Central memory CD8-positive, alpha-beta T cell (primary cell): Measurements from ENCODE around the gene NDST4.

Source experiments
- ATAC-seq: fragments of 150-1000 bp; cut with Tn5 transposase; replicated peaks from 2 replicates; pipeline ENCODE4 v1.10.0; 2022; ENCODE audit warnings: mild to moderate bottlenecking, moderate FRiP score, moderate number of reproducible peaks; ENCODE audit not compliant: poor library complexity, severe bottlenecking; ENCODE audit errors: extremely low read depth
- DNase-seq, 2 donors: peaks; one replicate each; pipeline ENCODE4 v3.0.0; 2021; ENCODE audit warnings: low spot score in 2 of 2
- H3K27ac Mint-ChIP-seq: one replicate; pipeline ENCODE4 v1.8.0; 2022; ENCODE audit warnings: low read depth, mild to moderate bottlenecking, moderate library complexity, mixed read lengths
- H3K27me3 Mint-ChIP-seq: one replicate; pipeline ENCODE4 v1.8.0; 2022; ENCODE audit warnings: mixed read lengths
- H3K36me3 Mint-ChIP-seq: one replicate; pipeline ENCODE4 v1.8.0; 2022; ENCODE audit warnings: mild to moderate bottlenecking, moderate library complexity, mixed read lengths; ENCODE audit not compliant: insufficient read depth
- H3K4me1 Mint-ChIP-seq: one replicate; pipeline ENCODE4 v1.8.0; 2022; ENCODE audit warnings: mixed read lengths
- H3K4me3 Mint-ChIP-seq: one replicate; pipeline ENCODE4 v1.8.0; 2022; ENCODE audit warnings: mild to moderate bottlenecking, moderate library complexity, mixed read lengths
- H3K9me3 Mint-ChIP-seq: one replicate; pipeline ENCODE4 v1.8.0; 2022; ENCODE audit warnings: mixed read lengths

NDST4 gene

DNA sequence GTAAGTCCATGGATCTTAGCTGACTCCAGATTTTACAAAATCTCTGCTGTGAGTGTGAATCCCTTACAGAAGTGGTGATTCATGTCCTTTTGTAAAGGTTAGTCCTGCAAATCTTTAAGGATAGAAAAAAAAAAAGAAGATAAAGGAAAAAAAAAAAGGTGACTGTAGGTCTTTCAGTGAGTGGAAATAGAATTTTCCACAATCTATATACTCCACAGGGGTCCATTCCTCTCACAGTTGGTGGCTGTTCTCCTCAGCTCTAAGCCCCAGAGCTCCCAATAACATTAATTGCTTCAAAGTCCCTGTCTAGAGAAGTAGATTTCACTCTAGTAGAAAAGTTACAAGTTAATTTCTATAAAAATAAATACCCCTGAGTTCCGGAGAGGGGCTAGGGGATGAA, 189.1 kb downstream of the NDST4 start:
- no peak overlapping the region for H3K27ac Mint-ChIP-seq
- peaks cover 7% of the 10 kb centered on the region for H3K9me3 Mint-ChIP-seq
- H3K4me3 Mint-ChIP-seq: no peak overlapping the region
- no peaks in the 10 kb centered on the region for H3K4me1 Mint-ChIP-seq
- no peaks in the 10 kb centered on the region for H3K36me3 Mint-ChIP-seq
- ATAC-seq (no peak), DNase-seq (no peak)
- H3K27me3 Mint-ChIP-seq: no peaks in the 10 kb centered on the region

DNA sequence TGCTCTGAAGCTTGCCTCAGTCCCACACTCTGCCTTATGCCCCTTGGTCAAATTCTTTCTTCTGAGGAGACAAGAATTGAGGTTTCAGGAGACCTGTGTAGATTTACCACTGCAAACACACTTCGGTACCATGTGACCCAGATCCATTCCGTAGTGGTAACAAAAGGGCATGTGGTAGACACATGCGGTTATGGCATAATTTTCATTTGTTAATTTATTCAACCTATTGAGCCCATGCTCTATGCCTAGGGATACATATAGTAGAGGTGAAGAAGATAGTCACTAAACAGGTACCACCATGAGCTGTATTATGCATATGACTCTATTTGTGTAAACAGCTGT, 190.9 kb downstream of the NDST4 start:
- no peak for ATAC-seq
- Mint-ChIP-seq H3K4me3 (no peak overlapping the region), H3K36me3 (no peaks in the 10 kb centered on the region), H3K27ac (no peak overlapping the region), H3K27me3 (no peaks in the 10 kb centered on the region), H3K9me3 (no peaks in the 10 kb centered on the region), H3K4me1 (no peaks in the 10 kb centered on the region)
- DNase-seq: no peak

DNA sequence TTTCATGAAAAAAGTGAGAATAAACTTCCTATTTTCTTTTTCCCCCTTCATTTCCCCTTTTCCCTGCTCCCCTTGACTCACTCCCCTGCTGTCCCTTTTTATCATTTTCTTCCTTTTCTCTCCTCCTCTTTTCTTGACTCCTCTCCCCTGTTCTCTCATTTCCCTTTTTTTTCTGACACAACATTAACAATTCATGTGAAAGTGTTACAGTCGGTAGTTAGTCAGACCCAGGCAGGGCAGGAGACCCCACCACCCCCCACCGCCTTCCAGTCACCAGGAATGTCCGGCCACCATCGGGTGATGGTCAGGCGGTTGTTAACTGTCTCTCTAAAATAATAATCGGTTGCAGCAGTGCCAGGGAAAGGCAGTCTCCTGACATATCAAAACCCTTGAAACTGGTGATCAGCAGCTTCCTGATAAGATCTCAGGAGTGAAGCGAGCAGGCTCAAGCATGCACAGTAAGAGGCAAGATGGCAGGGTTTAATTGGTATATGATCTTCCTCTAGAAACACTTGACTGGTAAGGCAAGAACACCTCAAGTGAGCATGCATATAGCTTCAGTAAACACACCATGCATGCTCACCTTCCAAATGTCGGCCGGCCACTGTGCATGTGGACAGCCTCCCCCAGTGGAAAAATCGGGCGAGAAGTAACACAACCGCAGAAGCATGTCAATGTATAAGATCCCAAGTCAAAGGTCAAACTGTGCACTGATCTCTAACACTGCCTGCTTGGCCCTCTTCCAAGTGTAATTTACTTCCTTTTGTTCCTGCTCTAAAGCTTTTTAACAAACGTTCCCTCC, 191.4 kb downstream of the NDST4 start:
- no peaks in the 10 kb centered on the region for H3K9me3 Mint-ChIP-seq
- H3K4me3 Mint-ChIP-seq: no peak overlapping the region
- no peak overlapping the region for H3K27ac Mint-ChIP-seq
- ATAC-seq (no peak), DNase-seq (no peak)
- no peaks in the 10 kb centered on the region for H3K27me3 Mint-ChIP-seq
- no peaks in the 10 kb centered on the region for H3K4me1 Mint-ChIP-seq
- H3K36me3 Mint-ChIP-seq: no peaks in the 10 kb centered on the region

DNA sequence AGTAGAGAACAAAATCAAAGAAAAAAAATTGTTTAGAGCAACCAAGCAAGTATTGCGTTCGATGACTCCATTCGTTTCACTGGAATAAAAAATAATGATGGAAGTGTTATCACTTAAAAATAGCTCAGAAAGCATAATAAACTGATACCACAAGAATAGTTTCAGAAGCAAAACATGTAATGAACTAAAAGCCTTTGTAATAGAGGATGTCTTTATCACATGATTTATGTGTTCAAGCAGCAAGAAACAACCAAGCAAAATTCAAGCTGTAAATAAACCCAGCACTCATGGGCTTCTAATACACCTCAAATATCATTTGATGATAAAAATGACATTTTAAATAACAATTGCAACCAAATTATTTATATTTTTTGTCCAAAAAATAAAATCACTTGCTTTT, 192.2 kb downstream of the NDST4 start:
- Mint-ChIP-seq H3K27ac (no peak overlapping the region), H3K36me3 (no peaks in the 10 kb centered on the region), H3K4me3 (no peak overlapping the region), H3K4me1 (no peaks in the 10 kb centered on the region), H3K27me3 (no peaks in the 10 kb centered on the region), H3K9me3 (no peaks in the 10 kb centered on the region)
- DNase-seq (no peak), ATAC-seq (no peak)

DNA sequence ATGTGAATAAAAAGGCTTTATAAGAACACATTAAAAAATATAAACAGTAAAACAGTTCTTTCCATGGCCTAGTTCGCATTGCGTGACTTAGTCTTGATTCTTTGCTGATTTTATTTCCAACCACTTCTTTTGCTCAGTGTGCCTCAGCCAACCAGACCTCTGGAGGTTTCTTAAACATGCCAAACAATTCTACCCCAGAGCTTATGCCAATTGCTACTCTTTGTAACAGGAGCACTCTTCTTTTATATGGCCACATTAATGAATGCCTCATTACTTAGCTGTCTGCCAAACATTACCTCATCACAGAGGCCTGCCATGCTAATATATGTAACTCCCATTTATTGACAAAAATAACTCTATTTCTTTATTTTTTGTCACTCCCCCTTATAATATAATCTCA, 202.3 kb downstream of the NDST4 start:
- H3K9me3 Mint-ChIP-seq: peaks cover 9% of the 10 kb centered on the region
- H3K4me1 Mint-ChIP-seq: no peaks in the 10 kb centered on the region
- H3K4me3 Mint-ChIP-seq: no peak overlapping the region
- H3K27ac Mint-ChIP-seq: no peak overlapping the region
- ATAC-seq (no peak), DNase-seq (no peak)
- H3K36me3 Mint-ChIP-seq: no peaks in the 10 kb centered on the region
- no peaks in the 10 kb centered on the region for H3K27me3 Mint-ChIP-seq

DNA sequence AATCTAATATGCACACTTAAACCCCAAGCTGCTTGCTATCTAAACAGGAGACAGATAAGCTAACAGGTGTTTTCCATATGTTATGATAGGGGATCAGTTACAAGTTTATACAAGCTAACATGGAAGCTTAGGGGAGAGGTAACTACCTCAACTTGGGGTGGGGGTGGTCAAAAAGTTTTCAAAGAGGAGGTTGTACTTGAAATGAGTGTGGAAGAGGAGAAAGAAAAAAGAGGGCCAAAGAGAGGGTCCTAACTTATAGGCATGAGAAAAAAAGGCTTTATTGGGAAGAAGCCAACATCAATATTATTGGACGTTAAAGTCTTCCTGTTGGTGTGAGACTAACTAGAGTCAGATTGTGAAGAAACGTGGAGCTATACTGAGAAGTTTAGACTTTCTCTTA, 205.9 kb downstream of the NDST4 start:
- H3K4me1 Mint-ChIP-seq: no peaks in the 10 kb centered on the region
- no peaks in the 10 kb centered on the region for H3K27me3 Mint-ChIP-seq
- no peak overlapping the region for H3K27ac Mint-ChIP-seq
- no peak overlapping the region for H3K4me3 Mint-ChIP-seq
- DNase-seq: no peak
- ATAC-seq: no peak
- H3K9me3 Mint-ChIP-seq: peaks cover 12% of the 10 kb centered on the region
- no peaks in the 10 kb centered on the region for H3K36me3 Mint-ChIP-seq

DNA sequence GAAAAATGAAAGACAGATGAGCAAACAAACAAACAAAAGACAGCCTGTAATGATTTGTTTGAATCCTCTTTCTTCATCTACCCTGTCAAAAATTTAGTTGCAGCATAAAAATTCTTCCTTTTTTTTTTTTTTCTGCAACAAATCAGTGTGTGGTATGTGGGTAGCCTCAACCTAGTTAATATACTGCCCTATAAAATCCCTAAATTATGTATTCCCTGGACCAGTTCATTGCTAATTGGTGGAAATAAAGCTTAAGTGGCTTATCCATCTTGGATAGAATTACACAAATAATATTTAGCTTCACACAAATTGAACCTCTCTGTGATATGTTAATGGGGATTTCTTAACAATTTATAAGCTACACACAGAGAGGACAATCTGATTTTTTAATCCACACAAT, 208.4 kb downstream of the NDST4 start:
- no peak overlapping the region for H3K27ac Mint-ChIP-seq
- H3K9me3 Mint-ChIP-seq: peaks cover 13% of the 10 kb centered on the region
- ATAC-seq (no peak), DNase-seq (no peak)
- no peak overlapping the region for H3K4me3 Mint-ChIP-seq
- no peaks in the 10 kb centered on the region for H3K36me3 Mint-ChIP-seq
- no peaks in the 10 kb centered on the region for H3K27me3 Mint-ChIP-seq
- no peaks in the 10 kb centered on the region for H3K4me1 Mint-ChIP-seq

DNA sequence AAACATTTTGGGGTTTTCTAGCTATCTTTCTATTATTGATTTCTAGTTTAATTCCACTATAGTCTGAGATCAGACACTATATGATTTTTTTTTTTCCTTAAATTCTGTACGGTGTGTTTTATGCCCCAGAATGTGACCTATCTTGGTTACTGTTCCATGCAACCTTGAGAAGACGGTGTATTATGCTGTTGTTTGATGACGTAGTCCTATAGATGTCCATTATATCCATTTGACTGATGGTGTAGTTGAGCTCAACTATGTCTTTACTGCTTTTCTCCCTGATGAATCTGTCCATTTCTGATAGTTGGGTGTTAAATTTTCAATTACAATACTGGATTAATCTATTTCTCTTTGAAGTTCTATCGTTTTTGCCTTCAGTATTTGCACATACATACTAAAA, 212.5 kb downstream of the NDST4 start:
- H3K4me3 Mint-ChIP-seq: no peak overlapping the region
- H3K4me1 Mint-ChIP-seq: no peaks in the 10 kb centered on the region
- H3K9me3 Mint-ChIP-seq: peaks cover 13% of the 10 kb centered on the region
- no peak overlapping the region for H3K27ac Mint-ChIP-seq
- no peaks in the 10 kb centered on the region for H3K27me3 Mint-ChIP-seq
- no peak for ATAC-seq
- no peak for DNase-seq
- H3K36me3 Mint-ChIP-seq: no peaks in the 10 kb centered on the region

DNA sequence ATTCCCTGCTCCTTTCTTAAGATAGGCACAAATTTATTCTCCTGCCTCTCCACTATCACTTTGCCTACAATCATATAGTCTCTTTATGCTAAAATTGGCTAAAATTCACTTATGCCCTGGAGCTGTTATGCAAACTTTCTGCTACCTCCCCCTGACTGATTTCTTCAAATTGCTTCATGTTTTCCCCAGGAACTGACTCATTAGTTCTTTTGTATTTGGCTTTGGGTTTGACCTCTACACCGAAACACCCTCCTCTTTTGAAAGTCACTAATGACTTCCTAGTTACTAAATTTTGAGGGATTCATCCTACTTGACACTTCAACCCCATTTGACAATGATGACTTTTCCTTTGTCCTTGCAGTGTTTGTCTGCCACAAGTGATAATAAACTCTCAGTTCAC, 222.6 kb downstream of the NDST4 start:
- H3K9me3 Mint-ChIP-seq: peaks cover 15% of the 10 kb centered on the region
- no peaks in the 10 kb centered on the region for H3K36me3 Mint-ChIP-seq
- H3K4me1 Mint-ChIP-seq: no peaks in the 10 kb centered on the region
- no peak overlapping the region for H3K4me3 Mint-ChIP-seq
- DNase-seq: no peak
- ATAC-seq: no peak
- H3K27ac Mint-ChIP-seq: no peak overlapping the region
- no peaks in the 10 kb centered on the region for H3K27me3 Mint-ChIP-seq

DNA sequence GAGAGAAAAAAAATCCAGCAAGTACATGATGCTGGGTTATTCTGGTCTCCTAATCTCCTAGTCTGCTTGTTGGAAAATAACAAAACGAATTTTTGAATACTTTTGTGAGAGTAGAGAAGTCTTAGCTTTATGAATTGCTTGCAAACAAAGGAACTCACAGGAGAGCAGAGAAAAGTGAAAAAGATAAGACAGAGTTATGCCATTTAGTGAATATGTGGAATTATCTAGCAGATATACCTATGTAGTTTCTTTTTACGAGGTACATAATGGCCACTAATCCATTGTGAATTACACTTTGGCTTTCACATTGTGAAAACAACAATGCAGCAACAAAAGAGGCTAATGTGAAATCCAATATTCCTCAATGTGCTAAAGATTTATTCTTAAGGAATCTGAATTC, 226.7 kb downstream of the NDST4 start:
- Mint-ChIP-seq H3K36me3 (no peaks in the 10 kb centered on the region), H3K9me3 (peaks cover 13% of the 10 kb centered on the region), H3K27me3 (no peaks in the 10 kb centered on the region), H3K27ac (no peak overlapping the region), H3K4me1 (no peaks in the 10 kb centered on the region), H3K4me3 (no peak overlapping the region)
- ATAC-seq: no peak
- no peak for DNase-seq

DNA sequence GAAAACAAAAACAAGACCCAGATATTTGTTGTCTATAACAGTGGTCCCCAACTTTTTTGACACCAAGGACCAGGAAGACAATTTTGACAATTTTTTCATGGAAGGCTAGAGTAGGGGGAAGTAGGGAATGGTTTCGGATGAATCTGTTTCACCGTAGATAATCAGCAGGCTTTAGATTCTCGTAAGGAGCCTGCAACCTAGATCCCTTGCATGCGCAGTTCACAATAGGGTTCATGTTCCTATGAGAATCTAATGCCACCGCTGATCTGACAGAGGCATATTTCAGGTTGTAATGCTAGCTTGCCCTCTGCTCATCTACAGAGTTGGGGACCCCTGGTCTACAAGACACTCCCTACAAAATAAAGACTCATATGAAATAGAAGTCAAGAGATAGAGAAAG, 229.8 kb downstream of the NDST4 start:
- no peaks in the 10 kb centered on the region for H3K4me1 Mint-ChIP-seq
- ATAC-seq (no peak), DNase-seq (no peak)
- H3K27ac Mint-ChIP-seq: no peak overlapping the region
- H3K9me3 Mint-ChIP-seq: peaks cover 18% of the 10 kb centered on the region
- H3K27me3 Mint-ChIP-seq: no peaks in the 10 kb centered on the region
- H3K36me3 Mint-ChIP-seq: no peaks in the 10 kb centered on the region
- no peak overlapping the region for H3K4me3 Mint-ChIP-seq

DNA sequence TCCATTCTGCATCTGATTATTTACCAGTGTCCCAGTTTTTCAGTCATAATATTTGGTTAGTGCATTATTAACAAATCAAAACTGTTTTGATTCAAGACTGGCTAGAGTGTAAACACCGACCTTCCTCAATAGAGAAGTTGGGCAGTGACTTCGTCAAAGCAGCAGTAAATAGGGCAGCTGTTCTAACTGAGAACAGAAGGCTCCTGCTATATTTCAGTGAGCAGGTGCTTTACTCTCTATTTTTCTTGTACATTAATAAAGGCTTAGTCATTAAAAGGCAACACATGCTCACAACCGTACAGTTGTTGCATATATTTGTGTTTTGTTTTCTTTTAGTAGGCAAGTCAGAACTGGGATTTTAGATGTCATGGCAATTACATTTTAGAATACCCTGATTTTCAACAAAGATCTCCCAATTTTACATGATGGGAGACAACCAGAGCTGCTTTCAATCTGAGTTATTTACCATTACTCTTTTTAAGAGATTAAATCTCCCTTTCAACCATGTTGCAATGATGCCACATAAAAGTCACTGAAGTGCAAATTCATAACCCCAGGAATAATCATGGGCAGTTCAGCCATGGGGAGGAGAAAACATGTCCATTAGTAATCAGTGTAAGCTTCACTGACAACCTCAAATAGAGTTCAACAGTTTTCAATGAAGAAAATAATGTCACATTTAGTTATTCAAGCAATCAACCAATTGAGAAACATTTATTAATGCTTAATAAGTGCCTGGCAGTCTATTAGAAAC, 233.3 kb downstream of the NDST4 start:
- ATAC-seq (no peak), DNase-seq (no peak)
- no peak overlapping the region for H3K4me3 Mint-ChIP-seq
- no peaks in the 10 kb centered on the region for H3K36me3 Mint-ChIP-seq
- no peak overlapping the region for H3K27ac Mint-ChIP-seq
- H3K9me3 Mint-ChIP-seq: peaks cover 17% of the 10 kb centered on the region
- no peaks in the 10 kb centered on the region for H3K4me1 Mint-ChIP-seq
- no peaks in the 10 kb centered on the region for H3K27me3 Mint-ChIP-seq

DNA sequence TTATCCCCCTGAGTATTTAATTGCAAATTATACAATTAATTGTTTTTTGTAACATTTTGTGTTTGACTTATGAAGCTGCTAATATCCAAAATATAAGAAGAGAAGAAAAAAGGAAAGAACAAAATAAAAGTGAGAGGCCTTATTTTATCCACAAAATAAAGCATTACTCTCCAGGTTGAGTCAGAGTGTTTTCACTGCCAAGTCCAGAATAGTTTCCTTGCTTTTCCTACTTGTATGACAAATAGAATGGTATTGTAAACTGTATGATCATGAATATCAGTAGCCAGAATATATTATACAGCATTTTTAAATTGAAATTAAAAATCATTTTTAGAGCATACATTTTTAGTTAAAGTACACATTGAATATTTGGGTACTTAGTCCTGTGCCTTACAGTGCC, 237.8 kb downstream of the NDST4 start:
- ATAC-seq (no peak), DNase-seq (no peak)
- H3K27me3 Mint-ChIP-seq: no peaks in the 10 kb centered on the region
- peaks cover 1% of the 10 kb centered on the region for H3K9me3 Mint-ChIP-seq
- no peak overlapping the region for H3K27ac Mint-ChIP-seq
- no peaks in the 10 kb centered on the region for H3K4me1 Mint-ChIP-seq
- no peak overlapping the region for H3K4me3 Mint-ChIP-seq
- no peaks in the 10 kb centered on the region for H3K36me3 Mint-ChIP-seq
